Esophagus (tissue), 2 donors: ENCODE measurements around the gene ANO4. TPM values are rescaled to one million over a fixed set of nuclear protein-coding genes. Genes with fewer than 3 reads are reported as not detected.

ENCODE experiments used
- H3K27ac ChIP-seq, 2 donors: one replicate each; pipeline ENCODE4 v1.5.1; 2013; ENCODE audit warnings: low read depth in 2 of 2, mild to moderate bottlenecking in 2 of 2, inconsistent platforms in 1 of 2, low read length in 1 of 2, moderate library complexity in 1 of 2
- H3K27me3 ChIP-seq, 2 donors: one replicate each; pipeline ENCODE4 v1.6.1; 2013; ENCODE audit warnings: low read length in 2 of 2, control low read depth in 1 of 2, mild to moderate bottlenecking in 1 of 2; ENCODE audit not compliant: insufficient read depth in 2 of 2, control insufficient read depth in 1 of 2
- H3K36me3 ChIP-seq, 2 donors: one replicate each; pipeline ENCODE4 v1.6.1; 2013; ENCODE audit warnings: low read length in 1 of 2; ENCODE audit not compliant: control insufficient read depth in 2 of 2, insufficient read depth in 2 of 2
- H3K4me1 ChIP-seq, 2 donors: one replicate each; pipeline ENCODE4 v1.6.1; 2013; ENCODE audit warnings: low read length in 1 of 2; ENCODE audit not compliant: control insufficient read depth in 2 of 2, insufficient read depth in 2 of 2
- H3K4me3 ChIP-seq, 2 donors: one replicate each; pipeline ENCODE4 v1.5.1; 2013; ENCODE audit warnings: low read length in 2 of 2, mild to moderate bottlenecking in 2 of 2, low read depth in 1 of 2, moderate library complexity in 1 of 2
- H3K9me3 ChIP-seq, 2 donors: one replicate each; pipeline ENCODE4 v1.6.1; 2013; ENCODE audit warnings: mild to moderate bottlenecking in 2 of 2, low read depth in 1 of 2, low read length in 1 of 2, moderate library complexity in 1 of 2; ENCODE audit not compliant: control insufficient read depth in 2 of 2, insufficient read depth in 1 of 2
- WGBS, 2 donors: extraction: QIAGEN DNeasy Blood & Tissue Kit; methylation state at CpG; one replicate each; pipeline ENCODE4 v1.1.7; 2013; 5-methylcytosine and 5-hydroxymethylcytosine counted together
- polyA plus RNA-seq, 2 donors: library from polyadenylated mRNA; stranded (reverse); fragments of 200-250 nt; gene quantifications; one replicate each; pipeline ENCODE4 v1.2.3, GENCODE V29; 2013
- donor health status: healthy with polysubstance abuse.
- donor health status: Bipolar disorder and iron deficiency.

ANO4 gene
- polyA plus RNA-seq, 2 donors: 0.02 TPM; not detected in 1

DNA sequence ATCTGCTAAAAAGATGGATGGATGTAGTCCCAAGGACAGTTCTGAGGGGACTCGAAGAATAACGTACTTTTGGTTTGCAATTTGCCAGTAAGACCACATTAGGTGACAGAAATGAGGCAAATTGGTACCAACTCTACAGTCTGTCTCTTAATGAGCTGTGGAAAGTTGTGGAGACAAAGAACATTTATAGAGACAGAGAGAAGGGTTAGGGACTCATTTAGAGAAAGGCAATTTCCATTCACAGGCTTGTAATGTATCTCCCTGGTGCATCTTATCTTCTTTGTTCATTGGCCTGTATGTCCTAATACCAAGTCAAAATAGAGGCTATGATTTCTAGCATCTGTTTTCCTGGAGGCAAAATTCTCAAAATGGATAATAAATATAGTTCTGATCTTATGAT, 177.5 kb downstream of the ANO4 start:
- Histone ChIP-seq H3K27ac (no peak overlapping the region), H3K36me3 (no peaks in the 10 kb centered on the region), H3K4me3 (no peak overlapping the region), H3K4me1 (no peaks in the 10 kb centered on the region), H3K27me3 (no peaks in the 10 kb centered on the region), H3K9me3 (no peaks in the 10 kb centered on the region)
- 81 to 82% methylated on average over 2 of the region's 2 CpGs for WGBS, 2 donors

DNA sequence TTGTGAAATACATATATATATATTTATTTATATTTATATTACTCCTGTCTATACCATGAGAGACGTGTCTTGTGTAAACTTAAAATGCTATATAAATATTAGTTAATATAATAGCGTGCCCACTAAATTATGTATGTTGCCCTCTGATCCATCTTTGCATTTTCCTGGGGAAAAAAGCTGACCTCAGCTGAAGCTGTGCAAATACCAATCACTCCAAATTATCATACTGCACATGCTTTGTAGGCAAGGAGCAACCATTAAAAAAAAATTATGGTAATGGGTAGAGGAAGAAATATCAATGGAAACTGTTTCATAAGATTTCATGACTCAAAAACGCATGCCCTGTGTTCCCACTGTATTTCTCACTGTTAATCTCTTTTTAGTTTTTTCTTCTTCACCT, 179.8 kb downstream of the ANO4 start:
- Histone ChIP-seq H3K27me3 (no peaks in the 10 kb centered on the region), H3K4me3 (no peak overlapping the region), H3K36me3 (no peaks in the 10 kb centered on the region), H3K27ac (no peak overlapping the region), H3K9me3 (no peaks in the 10 kb centered on the region), H3K4me1 (no peaks in the 10 kb centered on the region)
- 61 to 69% methylated on average over 3 of the region's 3 CpGs for WGBS, 2 donors

DNA sequence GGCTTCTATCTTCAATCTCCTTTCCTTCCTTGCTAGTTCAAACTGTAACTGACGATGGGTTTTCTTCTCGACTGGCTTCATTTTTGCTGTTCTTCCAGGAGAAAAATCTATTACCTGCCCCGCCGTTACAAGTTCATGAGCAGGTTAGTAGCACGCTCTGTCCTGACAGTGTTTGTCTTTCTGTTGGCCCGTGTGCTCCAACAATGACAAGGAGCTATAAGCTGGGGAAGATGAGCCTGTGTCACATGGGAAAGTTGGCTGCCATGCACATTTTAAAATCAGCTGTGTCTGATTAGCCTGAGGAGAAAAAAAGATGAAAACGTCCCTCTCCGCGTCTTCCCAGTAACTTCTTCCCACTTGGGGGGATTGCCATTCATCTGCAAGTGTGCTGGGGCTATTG, 180.2 kb downstream of the ANO4 start:
- Histone ChIP-seq H3K4me1 (no peaks in the 10 kb centered on the region), H3K9me3 (no peaks in the 10 kb centered on the region), H3K27ac (no peak overlapping the region), H3K27me3 (no peaks in the 10 kb centered on the region), H3K4me3 (no peak overlapping the region), H3K36me3 (no peaks in the 10 kb centered on the region)
- WGBS, 2 donors: 61 to 65% methylated on average over 9 of the region's 9 CpGs

DNA sequence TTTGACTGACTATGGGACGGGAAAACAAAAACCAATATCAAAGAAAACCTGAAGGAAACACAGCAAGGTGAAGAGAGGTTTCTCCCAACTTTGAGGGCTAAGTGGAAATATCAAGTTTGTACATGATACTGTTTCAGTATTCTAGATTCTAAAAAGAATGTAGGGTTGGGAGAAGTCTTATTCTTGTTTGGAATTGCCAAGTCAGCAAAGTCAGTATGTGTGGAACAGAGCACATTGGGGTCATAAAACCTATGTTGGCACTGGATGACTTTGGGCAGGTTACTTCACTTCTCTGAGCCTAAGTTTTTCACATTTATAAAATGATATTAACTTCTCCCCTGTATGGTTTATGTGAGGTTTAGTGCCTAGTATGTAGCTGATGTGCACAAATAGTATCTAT, 182.2 kb downstream of the ANO4 start:
- Histone ChIP-seq H3K36me3 (no peaks in the 10 kb centered on the region), H3K27ac (no peak overlapping the region), H3K4me3 (no peak overlapping the region), H3K4me1 (no peaks in the 10 kb centered on the region), H3K9me3 (no peaks in the 10 kb centered on the region), H3K27me3 (no peaks in the 10 kb centered on the region)
- 78 to 87% methylated on average over 1 of the region's 1 CpG for WGBS, 2 donors

DNA sequence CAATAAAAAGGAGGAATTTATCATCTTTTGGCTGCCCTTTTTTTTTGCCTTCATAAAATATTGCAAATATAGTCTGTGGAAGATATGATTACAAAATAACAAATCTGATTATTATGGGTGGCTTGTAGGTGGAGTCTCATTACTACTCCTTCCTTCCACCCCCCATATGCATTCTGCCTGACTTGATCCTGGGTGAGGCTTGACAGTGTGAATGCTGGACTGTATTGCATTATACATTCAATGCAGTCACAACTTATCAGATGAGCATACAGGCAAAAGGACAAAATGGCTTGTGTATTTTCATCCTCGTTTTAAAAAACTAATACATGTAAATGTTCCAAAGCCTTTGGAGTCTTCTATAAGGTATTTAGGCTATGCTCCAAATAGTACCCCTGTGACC, 186.3 kb downstream of the ANO4 start:
- 46 to 69% methylated on average over 1 of the region's 1 CpG for WGBS, 2 donors
- Histone ChIP-seq H3K27ac (no peak overlapping the region), H3K4me3 (no peak overlapping the region), H3K36me3 (no peaks in the 10 kb centered on the region), H3K27me3 (no peaks in the 10 kb centered on the region), H3K9me3 (no peaks in the 10 kb centered on the region), H3K4me1 (no peaks in the 10 kb centered on the region)

DNA sequence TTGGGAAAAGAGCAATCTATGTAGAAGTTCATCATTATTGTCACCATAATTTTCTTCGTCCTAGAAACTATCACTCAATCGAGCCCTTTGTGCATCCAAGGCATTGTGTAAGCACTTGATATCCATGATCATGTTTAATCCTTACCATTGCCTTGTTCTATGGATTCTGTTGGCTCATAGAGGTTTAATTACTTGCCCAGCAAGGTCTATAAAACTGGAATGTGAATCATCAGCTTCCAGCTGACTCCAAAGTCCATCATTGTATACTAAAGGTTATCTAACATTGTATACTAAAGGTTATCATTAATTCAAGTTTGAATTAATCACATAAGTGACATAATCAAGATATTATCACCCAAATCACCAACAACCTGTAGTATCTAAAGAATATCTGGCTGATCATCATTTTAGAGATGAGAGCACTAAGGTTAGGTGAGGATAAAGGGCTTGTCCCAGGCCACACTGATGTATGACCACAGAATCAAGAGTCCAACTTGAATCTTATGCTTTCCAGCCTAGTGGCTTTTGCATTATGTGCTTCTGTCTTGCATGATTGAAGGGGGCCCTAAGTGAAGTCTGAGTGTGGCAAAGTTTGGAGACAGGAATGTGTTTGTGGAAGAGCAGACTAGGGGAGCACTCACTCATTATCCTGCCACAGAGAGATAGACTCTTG, 188.1 kb downstream of the ANO4 start:
- Histone ChIP-seq H3K9me3 (no peaks in the 10 kb centered on the region), H3K4me1 (peaks cover 0 to 4% of the 10 kb centered on the region in 2 donors), H3K36me3 (no peaks in the 10 kb centered on the region), H3K27ac (no peak overlapping the region), H3K27me3 (no peaks in the 10 kb centered on the region), H3K4me3 (no peak overlapping the region)
- WGBS, 2 donors: 61 to 85% methylated on average over 2 of the region's 2 CpGs

DNA sequence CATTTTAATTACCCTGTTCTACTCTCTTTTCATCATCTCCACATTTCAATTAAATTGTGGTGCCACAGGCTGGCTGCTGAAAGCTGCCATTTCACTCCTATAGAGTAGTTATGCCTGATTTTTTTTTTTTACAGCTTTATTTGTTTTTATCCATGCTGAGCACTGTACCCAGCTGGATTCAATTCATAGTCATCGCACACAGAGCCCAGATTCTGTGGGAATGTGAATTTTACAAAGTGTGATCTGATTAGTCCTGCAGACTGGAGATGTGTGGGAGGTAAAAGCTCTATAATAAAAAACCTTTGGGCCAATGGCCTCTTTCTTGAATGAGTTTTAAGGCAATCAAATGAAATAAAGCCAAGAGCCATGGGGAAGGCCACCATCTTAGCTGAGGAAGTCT, 190.2 kb downstream of the ANO4 start:
- peaks cover 2 to 4% of the 10 kb centered on the region in 2 donors for H3K4me1 ChIP-seq
- H3K36me3 ChIP-seq: no peaks in the 10 kb centered on the region
- H3K4me3 ChIP-seq: no peak overlapping the region
- no peak overlapping the region for H3K27ac ChIP-seq
- H3K27me3 ChIP-seq: no peaks in the 10 kb centered on the region
- H3K9me3 ChIP-seq: no peaks in the 10 kb centered on the region
- 89 to 93% methylated on average over 1 of the region's 1 CpG for WGBS, 2 donors

DNA sequence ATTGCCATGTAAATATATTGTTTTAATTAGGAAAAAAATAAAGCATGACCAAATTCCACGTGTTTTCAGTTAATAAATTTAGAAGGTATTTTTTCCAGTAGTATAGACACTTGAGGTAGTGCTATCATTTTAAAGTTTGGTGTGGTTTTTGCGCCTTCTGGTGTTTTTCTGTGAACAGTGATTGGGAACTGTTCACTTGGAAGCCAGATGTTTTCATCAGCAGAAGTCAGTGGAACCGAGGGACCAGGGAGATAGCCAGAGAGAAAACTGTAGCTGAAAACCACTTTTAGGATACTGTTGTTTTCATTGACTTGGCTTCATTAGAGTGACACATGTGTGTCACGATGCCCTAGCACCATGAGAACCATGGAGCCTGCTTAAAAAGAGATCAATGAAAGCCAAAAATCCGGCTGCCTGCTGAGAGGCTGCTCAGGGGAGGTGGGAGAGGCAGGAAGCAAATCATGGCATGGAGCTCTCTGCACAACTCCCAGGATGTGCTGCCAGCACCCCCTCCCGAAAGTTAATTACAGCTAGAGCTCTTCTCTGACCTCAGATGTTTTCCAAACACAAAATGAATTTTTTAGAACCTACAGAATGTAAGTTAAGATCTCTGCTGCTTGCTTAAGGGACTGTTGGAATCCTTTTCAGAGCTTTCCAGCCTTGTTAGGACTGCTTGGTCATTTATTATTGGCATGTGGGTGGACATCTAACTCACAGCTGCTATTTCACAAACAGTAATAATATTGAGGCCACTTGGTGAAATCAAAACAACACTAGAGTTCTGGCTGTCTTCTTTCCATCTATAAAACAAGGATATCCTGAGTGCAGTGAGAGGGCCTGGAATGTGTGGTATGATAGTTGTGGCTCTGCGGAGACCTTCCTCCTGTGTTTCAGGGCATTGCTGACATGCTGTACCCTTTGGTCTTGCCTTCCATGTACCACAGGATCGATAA, 192.3 kb downstream of the ANO4 start:
- Histone ChIP-seq H3K4me1 (peaks cover 2 to 4% of the 10 kb centered on the region in 2 donors), H3K4me3 (no peak overlapping the region), H3K27ac (no peak overlapping the region), H3K9me3 (no peaks in the 10 kb centered on the region), H3K36me3 (no peaks in the 10 kb centered on the region), H3K27me3 (no peaks in the 10 kb centered on the region)
- WGBS, 2 donors: 53% methylated on average over 8 of the region's 8 CpGs

DNA sequence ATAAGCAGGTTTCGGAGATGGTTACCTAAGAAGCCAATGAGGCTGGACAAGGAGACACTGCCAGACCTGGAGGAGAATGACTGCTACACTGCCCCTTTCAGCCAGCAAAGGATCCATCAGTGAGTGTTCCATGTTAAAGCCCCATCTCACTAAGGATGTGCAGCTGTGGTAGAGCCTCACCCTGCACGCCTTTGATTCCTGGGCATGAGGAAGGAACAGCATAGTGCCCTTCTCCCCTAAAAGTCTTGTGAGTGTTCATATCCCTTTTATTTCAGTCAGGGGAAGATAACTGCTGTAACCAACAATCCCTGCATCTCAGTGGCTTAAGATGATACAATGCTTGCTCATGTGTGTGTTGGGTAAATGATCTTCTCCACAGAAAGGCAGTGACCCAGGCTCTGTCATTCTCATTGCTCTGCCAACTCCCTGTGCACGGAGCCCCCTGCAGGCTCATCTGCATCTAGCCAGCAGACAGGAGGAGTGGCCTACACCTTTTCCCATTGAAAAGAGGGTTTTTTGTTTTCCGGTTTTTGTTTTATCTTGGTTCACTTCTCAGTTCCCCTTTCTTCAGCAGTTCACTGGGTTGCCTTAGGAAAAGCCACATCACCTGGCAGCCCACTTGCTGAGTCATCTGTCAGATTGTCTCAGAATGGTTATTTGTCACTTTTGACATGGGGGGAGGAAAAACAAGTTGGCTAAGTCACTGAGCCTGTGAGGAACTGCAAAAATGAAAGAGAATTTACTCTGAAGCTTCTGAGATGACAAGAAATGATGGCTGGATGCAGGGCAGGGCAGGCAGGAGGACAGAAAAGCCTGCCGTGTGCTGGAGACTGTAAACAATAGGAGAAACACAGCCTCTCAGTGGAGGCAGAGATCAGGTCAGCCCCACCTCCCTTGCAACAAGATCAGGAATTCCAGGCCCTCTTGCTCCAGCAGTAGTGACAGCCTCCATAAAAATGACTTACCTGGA, 193.3 kb downstream of the ANO4 start:
- Histone ChIP-seq H3K4me1 (peaks cover 2 to 4% of the 10 kb centered on the region in 2 donors), H3K4me3 (no peak overlapping the region), H3K27me3 (no peaks in the 10 kb centered on the region), H3K27ac (no peak overlapping the region), H3K36me3 (no peaks in the 10 kb centered on the region), H3K9me3 (no peaks in the 10 kb centered on the region)
- WGBS, 2 donors: 27 to 36% methylated on average over 5 of the region's 5 CpGs
